Gastrocnemius medialis (tissue), 4 donors: ENCODE measurements around the gene SUGCT.

ENCODE experiments used
- POLR2A ChIP-seq, 2 donors: fragments of 450-650 bp; IDR thresholded peaks; one replicate each; pipeline ENCODE4 v1.6.1; 2017; ENCODE audit warnings: antibody characterized with exemption in 2 of 2, mild to moderate bottlenecking in 2 of 2, moderate library complexity in 2 of 2
- TF ChIP-seq, protein P1 (sequence below), 5 experiments: fragments of 450-650 bp in 3 of 5; fragments of 200-600 bp in 2 of 5; sonication (generic) in 2 of 5; IDR thresholded peaks in 4 of 5; conservative IDR thresholded peaks in 1 of 5; 1 replicate in 4 of 5; 2 replicates in 1 of 5; pipeline ENCODE4 v1.5.1; 2016 to 2019; ENCODE audit warnings: antibody characterized with exemption in 5 of 5, mild to moderate bottlenecking in 3 of 5, moderate library complexity in 3 of 5

DNA sequence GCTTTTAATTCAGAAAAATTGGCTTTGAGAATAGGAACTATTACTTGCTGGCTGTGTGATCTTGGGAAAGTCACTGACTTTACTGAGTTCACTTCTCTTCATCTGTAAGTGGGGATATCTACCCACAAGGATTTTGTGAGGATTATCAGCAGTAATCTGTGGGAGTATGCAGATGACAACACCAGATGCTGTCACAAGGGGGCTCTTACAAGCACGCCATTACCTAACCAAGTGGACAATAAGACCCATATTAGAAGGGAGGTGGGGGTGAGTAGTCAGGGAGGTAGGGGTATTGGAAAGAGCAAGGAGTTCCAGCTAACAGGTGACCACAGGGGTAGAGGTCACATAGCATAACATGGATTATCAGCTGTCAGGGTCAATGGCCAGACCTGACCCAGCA is 569.4 kb downstream of the SUGCT start:
- TF ChIP-seq, protein P1, sequence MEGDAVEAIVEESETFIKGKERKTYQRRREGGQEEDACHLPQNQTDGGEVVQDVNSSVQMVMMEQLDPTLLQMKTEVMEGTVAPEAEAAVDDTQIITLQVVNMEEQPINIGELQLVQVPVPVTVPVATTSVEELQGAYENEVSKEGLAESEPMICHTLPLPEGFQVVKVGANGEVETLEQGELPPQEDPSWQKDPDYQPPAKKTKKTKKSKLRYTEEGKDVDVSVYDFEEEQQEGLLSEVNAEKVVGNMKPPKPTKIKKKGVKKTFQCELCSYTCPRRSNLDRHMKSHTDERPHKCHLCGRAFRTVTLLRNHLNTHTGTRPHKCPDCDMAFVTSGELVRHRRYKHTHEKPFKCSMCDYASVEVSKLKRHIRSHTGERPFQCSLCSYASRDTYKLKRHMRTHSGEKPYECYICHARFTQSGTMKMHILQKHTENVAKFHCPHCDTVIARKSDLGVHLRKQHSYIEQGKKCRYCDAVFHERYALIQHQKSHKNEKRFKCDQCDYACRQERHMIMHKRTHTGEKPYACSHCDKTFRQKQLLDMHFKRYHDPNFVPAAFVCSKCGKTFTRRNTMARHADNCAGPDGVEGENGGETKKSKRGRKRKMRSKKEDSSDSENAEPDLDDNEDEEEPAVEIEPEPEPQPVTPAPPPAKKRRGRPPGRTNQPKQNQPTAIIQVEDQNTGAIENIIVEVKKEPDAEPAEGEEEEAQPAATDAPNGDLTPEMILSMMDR (IDR thresholded peaks at IDR 0.05 in 4 of 5, conservative IDR thresholded peaks at IDR 0.05 in 1 of 5), result no peak
- no peak for TF ChIP-seq POLR2A (IDR thresholded peaks at IDR 0.05)
